Pericardium fibroblast (primary cell): ENCODE data around the gene SWAP70. TPM values are rescaled to one million over a fixed set of nuclear protein-coding genes. Genes with fewer than 3 reads are reported as not detected.

ENCODE experiments used
- total RNA-seq: library from RNA; depleted of rRNA; stranded (reverse); fragments of >200 nt; gene quantifications from 2 replicates; pipeline ENCODE4 v1.2.3, GENCODE V29; 2015

SWAP70 gene
- total RNA-seq, result 20.7 and 22.9 TPM in 2 replicates

GRCh38 chr11:9663699-9664275 lies at the start of gene SWAP70:
Gene SWAP70 (plus strand): TSS chr11:9664077. CDS start chr11:9664180, 103 bp downstream.

Other genes with a start within 250 kb of the SWAP70 start
- 10.2 and 22.3 TPM in 2 replicates for gene ZNF143, start 203.1 kb upstream of the SWAP70 start, total RNA-seq
- gene WEE1, start 90.4 kb upstream of the SWAP70 start, total RNA-seq, result 26.6 and 46.3 TPM in 2 replicates